Activated naive CD8-positive, alpha-beta T cell (primary cell): Measurements from ENCODE around the gene PRICKLE2.

Experiments
- H3K27ac Mint-ChIP-seq: one replicate; pipeline ENCODE4 v1.8.0; 2021; ENCODE audit warnings: mixed read lengths
- H3K27me3 Mint-ChIP-seq: one replicate; pipeline ENCODE4 v1.8.0; 2021; ENCODE audit warnings: mixed read lengths
- H3K36me3 Mint-ChIP-seq: one replicate; pipeline ENCODE4 v1.8.0; 2021; ENCODE audit warnings: mixed read lengths
- H3K4me1 Mint-ChIP-seq: one replicate; pipeline ENCODE4 v1.8.0; 2021; ENCODE audit warnings: low read depth, mixed read lengths
- H3K4me3 Mint-ChIP-seq: one replicate; pipeline ENCODE4 v1.8.0; 2021; ENCODE audit warnings: mild to moderate bottlenecking, mixed read lengths
- H3K9me3 Mint-ChIP-seq: one replicate; pipeline ENCODE4 v1.8.0; 2021; ENCODE audit warnings: low read depth, mixed read lengths

PRICKLE2 gene

DNA sequence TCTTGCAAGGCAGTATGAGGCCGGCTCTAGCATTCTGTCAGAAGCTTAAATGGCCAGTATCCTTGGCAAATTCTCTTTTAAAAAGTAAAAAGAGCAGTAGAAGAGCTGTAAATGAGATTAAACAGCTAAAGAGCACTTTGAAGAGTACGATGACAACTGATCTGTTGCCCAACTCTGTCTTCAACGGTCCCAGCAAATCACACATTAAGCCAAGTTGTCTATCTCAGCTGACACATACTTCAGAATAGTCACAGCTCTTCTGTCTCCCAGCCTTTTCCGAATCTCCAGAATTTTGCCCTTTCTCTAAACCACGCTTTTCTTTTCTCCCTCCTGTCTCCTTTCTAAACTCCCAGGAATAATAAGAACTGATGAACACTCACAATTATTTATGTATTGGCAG is 51.7 kb downstream of the PRICKLE2 start:
- no peaks in the 10 kb centered on the region for H3K36me3 Mint-ChIP-seq
- peaks cover 3% of the 10 kb centered on the region for H3K9me3 Mint-ChIP-seq
- H3K27me3 Mint-ChIP-seq, result no peaks in the 10 kb centered on the region
- H3K4me1 Mint-ChIP-seq, result no peaks in the 10 kb centered on the region
- H3K27ac Mint-ChIP-seq, result no peak overlapping the region
- H3K4me3 Mint-ChIP-seq, result no peak overlapping the region

- Mint-ChIP-seq H3K27ac (no peak overlapping the region), H3K36me3 (no peaks in the 10 kb centered on the region), H3K27me3 (no peaks in the 10 kb centered on the region), H3K4me3 (no peak overlapping the region), H3K4me1 (no peaks in the 10 kb centered on the region), H3K9me3 (peaks cover 3% of the 10 kb centered on the region)
Observed at GRCh38 chr3:64170270-64170669, 55.0 kb downstream of the PRICKLE2 start.

GRCh38 chr3:64167868-64168267 is 57.4 kb downstream of the PRICKLE2 start:
- no peak overlapping the region for H3K27ac Mint-ChIP-seq
- H3K9me3 Mint-ChIP-seq, result peaks cover 3% of the 10 kb centered on the region
- H3K4me3 Mint-ChIP-seq, result no peak overlapping the region
- no peaks in the 10 kb centered on the region for H3K36me3 Mint-ChIP-seq
- H3K27me3 Mint-ChIP-seq, result no peaks in the 10 kb centered on the region
- H3K4me1 Mint-ChIP-seq, result no peaks in the 10 kb centered on the region

- Mint-ChIP-seq H3K36me3 (no peaks in the 10 kb centered on the region), H3K27me3 (no peaks in the 10 kb centered on the region), H3K4me1 (no peaks in the 10 kb centered on the region), H3K27ac (no peak overlapping the region), H3K4me3 (no peak overlapping the region), H3K9me3 (peaks cover 3% of the 10 kb centered on the region)
Observed at GRCh38 chr3:64167351-64167750, 57.9 kb downstream of the PRICKLE2 start.

GRCh38 chr3:64166584-64167162 is 58.6 kb downstream of the PRICKLE2 start:
- Mint-ChIP-seq H3K4me3 (no peak overlapping the region), H3K4me1 (no peaks in the 10 kb centered on the region), H3K27ac (no peak overlapping the region), H3K9me3 (peaks cover 3% of the 10 kb centered on the region), H3K36me3 (no peaks in the 10 kb centered on the region), H3K27me3 (no peaks in the 10 kb centered on the region)

DNA sequence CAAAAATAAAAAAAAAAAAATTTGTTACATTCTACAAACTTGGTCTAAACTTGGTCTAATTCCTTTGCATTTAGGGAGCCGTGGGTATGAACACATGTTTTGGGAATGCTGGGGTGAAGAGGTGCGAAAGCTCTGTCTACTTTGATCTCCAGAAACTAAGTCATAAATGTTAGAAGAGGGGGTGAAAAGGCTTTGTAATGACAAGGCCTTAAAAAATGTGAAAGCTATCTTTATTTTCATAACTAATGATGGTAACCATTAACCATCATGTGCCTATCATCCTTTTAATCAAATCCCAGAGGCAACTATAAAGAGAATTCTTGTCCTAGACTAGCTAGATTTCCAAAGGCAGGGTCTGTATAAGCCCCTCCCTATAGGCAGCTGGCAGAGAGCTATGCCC is 60.9 kb downstream of the PRICKLE2 start:
- H3K27ac Mint-ChIP-seq, result no peak overlapping the region
- no peaks in the 10 kb centered on the region for H3K4me1 Mint-ChIP-seq
- H3K27me3 Mint-ChIP-seq, result peaks cover 2% of the 10 kb centered on the region
- no peaks in the 10 kb centered on the region for H3K9me3 Mint-ChIP-seq
- H3K4me3 Mint-ChIP-seq, result no peak overlapping the region
- no peaks in the 10 kb centered on the region for H3K36me3 Mint-ChIP-seq

GRCh38 chr3:64163755-64164148 is 61.5 kb downstream of the PRICKLE2 start:
- no peaks in the 10 kb centered on the region for H3K4me1 Mint-ChIP-seq
- peaks cover 4% of the 10 kb centered on the region for H3K27me3 Mint-ChIP-seq
- no peaks in the 10 kb centered on the region for H3K9me3 Mint-ChIP-seq
- no peak overlapping the region for H3K27ac Mint-ChIP-seq
- H3K36me3 Mint-ChIP-seq, result no peaks in the 10 kb centered on the region
- no peak overlapping the region for H3K4me3 Mint-ChIP-seq

DNA sequence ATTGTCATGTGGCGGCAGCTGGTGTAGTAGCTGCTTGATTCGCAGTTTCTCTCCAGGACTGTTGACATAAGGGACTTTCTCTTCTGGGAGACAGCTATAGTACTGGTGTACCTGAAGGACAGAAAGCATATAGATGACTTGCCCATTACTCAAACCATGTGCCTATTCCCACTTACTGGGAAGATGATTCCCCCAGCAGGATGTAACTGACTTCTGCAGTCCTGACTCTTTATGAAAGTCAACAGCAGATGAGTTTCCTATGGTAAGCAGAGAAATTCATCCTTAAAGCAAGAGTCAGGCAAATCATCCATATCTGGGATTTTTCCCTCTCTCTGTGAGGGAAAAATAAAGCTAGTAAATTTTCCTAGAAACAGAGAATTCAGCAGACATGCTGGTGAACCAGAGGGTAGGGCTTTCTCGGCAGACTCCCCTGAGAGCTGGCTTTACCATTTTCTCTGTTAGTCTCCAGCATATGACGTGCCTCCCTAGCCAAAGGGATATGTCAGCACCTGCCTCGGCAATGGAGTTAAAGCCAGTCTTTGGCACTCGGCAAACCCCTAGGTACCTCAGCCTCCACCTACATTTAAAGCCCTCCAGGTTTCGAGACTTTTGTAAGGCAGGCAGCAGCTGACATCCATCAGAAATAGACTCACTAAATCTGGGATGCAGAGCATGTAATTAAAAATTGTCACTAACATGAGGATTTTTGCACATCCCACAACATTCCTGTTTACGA is 62.1 kb downstream of the PRICKLE2 start:
- Mint-ChIP-seq H3K9me3 (no peaks in the 10 kb centered on the region), H3K36me3 (no peaks in the 10 kb centered on the region), H3K4me3 (no peak overlapping the region), H3K4me1 (no peaks in the 10 kb centered on the region), H3K27me3 (peaks cover 4% of the 10 kb centered on the region), H3K27ac (no peak overlapping the region)

DNA sequence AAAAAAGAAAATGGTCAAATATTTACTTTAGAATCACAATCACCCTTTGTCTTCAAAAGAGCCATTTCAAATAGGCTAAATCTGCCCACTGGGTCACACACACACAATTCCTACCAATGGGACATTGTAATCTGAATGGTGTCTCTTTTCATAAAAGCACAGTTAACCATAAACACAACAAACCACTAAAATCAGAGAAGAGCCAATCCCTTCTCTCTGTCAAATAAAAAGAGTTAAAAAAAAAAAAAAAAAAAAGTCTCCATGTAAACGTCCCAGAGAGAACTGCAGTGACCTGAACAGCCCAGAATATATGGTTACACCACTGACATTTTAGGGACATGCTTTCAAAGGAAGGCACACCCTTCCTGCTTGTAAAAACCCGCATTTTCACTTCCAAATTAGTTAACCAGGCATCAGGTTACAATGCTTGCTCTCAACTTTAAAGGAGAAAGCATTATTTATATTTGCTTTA is 63.7 kb downstream of the PRICKLE2 start:
- H3K9me3 Mint-ChIP-seq, result no peaks in the 10 kb centered on the region
- no peaks in the 10 kb centered on the region for H3K4me1 Mint-ChIP-seq
- no peak overlapping the region for H3K27ac Mint-ChIP-seq
- no peaks in the 10 kb centered on the region for H3K36me3 Mint-ChIP-seq
- peaks cover 6% of the 10 kb centered on the region for H3K27me3 Mint-ChIP-seq
- no peak overlapping the region for H3K4me3 Mint-ChIP-seq

- Mint-ChIP-seq H3K4me3 (no peak overlapping the region), H3K27me3 (peaks cover 6% of the 10 kb centered on the region), H3K36me3 (no peaks in the 10 kb centered on the region), H3K27ac (no peak overlapping the region), H3K9me3 (no peaks in the 10 kb centered on the region), H3K4me1 (no peaks in the 10 kb centered on the region)
Observed at GRCh38 chr3:64160000-64160695, 65.1 kb downstream of the PRICKLE2 start.

DNA sequence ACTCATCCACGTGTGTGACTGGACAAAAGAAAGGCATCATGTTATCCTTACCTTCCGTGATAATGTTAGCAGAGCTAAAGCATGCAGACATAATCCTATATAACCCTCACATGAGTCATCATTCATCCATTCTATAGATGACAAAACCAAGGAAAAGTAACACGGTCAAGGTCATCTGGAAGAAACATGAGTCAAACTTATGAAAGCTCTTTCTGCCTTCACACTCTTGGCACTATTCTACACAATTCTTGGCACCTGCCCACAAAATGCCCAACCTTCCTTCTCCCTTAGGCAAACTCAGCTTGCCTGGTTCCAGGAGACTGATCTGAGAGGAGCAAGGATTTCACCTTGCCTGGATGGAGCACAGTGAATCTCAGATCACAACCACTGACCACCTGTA is 66.9 kb downstream of the PRICKLE2 start:
- Mint-ChIP-seq H3K27ac (no peak overlapping the region), H3K27me3 (peaks cover 8% of the 10 kb centered on the region), H3K4me1 (no peaks in the 10 kb centered on the region), H3K4me3 (no peak overlapping the region), H3K36me3 (no peaks in the 10 kb centered on the region), H3K9me3 (no peaks in the 10 kb centered on the region)

DNA sequence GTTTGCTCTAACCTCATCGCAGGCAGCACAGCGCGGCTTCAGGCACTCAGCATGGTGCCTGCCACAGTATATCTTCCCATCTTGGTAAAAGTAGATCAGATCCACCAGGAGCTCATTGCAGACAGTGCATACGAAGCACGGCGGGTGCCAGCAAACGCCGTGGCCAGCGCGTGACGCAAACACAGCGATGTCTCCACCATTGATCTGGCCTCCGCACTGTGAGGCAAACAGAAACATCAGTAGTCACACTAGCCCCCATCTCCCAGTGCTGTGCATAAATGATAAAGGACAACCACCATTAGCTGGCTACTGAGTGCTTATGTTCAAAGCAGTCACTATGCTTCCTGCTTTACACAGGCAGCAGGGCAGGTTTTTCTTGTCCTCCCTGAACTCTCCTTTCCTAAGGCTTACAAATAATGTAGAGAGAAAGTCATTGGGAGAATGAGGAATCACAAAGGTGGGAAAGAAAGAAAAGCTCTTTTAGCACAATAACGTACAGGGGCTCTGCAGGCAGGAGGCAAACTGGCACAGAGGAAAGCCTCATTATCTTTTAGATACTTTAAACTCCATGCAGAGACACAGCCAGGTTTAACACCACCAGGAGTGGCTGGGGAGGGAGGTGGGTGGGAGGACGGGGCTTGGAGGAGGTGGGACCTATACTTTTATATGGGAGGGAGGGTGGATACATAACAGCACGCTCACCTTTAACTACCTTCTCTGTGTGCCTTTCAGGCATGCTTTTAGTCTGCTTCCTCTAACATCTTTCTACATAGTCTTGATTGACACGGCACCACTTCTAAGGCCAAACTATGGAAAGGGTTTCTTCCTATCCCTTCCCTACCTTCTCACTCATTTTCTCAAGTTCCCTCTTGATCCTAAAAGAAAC is 67.9 kb downstream of the PRICKLE2 start:
- H3K9me3 Mint-ChIP-seq, result no peaks in the 10 kb centered on the region
- no peak overlapping the region for H3K27ac Mint-ChIP-seq
- no peaks in the 10 kb centered on the region for H3K4me1 Mint-ChIP-seq
- peaks cover 8% of the 10 kb centered on the region for H3K27me3 Mint-ChIP-seq
- H3K36me3 Mint-ChIP-seq, result no peaks in the 10 kb centered on the region
- no peak overlapping the region for H3K4me3 Mint-ChIP-seq

DNA sequence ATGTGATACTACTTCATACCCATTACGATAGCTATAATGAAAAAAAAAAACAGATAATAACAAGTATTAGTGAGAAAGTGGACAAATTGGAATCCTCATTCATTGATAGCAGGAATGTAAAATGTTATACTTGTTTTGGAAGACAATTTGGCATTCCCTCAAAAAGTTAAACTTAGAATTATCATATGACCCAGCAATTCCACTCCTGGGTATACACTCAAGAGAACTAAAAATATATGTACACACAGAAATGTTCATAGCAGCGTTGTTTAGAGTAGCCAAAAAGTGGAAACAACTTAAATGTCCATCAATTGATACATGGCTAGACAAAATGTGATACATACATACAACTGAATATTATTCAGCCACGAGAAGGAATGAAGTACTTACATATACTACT is 69.9 kb downstream of the PRICKLE2 start:
- H3K27me3 Mint-ChIP-seq, result peaks cover 11% of the 10 kb centered on the region

DNA sequence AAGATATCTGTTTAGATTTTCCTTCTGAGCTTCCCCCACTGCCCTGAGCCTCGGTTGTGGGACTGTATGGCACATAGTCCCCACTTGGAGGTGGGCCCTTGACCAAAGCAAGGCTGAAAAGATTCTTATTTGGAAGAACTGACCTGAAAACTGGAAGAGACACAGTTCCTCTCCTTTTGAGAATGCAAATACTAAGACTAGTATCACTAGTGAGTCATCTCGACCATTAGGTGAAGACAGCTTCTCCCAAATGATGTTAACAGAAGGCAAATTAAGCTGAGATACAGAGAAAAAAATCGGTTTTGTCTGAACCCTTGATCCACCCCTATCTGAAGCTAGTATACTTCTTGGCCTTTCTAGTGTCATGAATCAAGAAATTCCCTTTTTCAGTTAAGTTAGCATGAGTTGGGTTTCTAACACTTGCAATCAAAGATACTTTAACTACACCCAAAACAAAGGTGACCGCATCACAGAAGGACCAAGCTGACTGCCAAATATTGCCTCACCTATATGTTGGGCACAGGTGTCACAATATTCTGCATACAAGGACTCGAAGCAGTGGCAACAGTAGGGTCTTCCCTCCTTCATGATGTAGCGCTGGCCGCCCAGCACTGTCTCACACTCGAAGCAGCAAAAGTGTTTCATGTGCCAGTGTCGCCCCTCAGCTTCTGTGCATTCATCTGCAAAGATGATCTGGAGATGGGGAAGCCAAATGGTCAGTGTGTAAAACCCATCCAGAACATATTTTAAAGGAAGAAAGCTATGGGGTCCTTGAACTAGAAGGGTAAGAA is 72.4 kb downstream of the PRICKLE2 start:
- no peaks in the 10 kb centered on the region for H3K9me3 Mint-ChIP-seq
- peaks cover 7% of the 10 kb centered on the region for H3K27me3 Mint-ChIP-seq
- no peak overlapping the region for H3K4me3 Mint-ChIP-seq
- H3K27ac Mint-ChIP-seq, result no peak overlapping the region
- H3K4me1 Mint-ChIP-seq, result no peaks in the 10 kb centered on the region
- H3K36me3 Mint-ChIP-seq, result no peaks in the 10 kb centered on the region

More for the DNA sequence above, 69.9 kb downstream of the PRICKLE2 start:
- no peak overlapping the region for H3K27ac Mint-ChIP-seq
- H3K9me3 Mint-ChIP-seq, result no peaks in the 10 kb centered on the region
- no peaks in the 10 kb centered on the region for H3K36me3 Mint-ChIP-seq
- no peak overlapping the region for H3K4me3 Mint-ChIP-seq
- no peaks in the 10 kb centered on the region for H3K4me1 Mint-ChIP-seq
